A673 (cell line): Measurements from ENCODE around the gene DTL.

Source experiments
- CTCF ChIP-seq: fragments of 300-800, 200-600 bp; sonication (generic); conservative IDR thresholded peaks from 2 replicates; pipeline ENCODE4 v1.5.1; 2017; ENCODE audit warnings: low read depth, mild to moderate bottlenecking, antibody characterized with exemption, low read length, moderate library complexity, mixed read lengths
- EZH2 ChIP-seq: fragments of 200-600 bp; sonication (generic); IDR thresholded peaks from 2 replicates; pipeline ENCODE4 v1.6.1; 2017; ENCODE audit warnings: borderline replicate concordance, low read depth, mild to moderate bottlenecking, mixed read lengths, antibody characterized with exemption, low read length; ENCODE audit not compliant: poor library complexity, severe bottlenecking

GRCh38 chr1:212072047-212072446 is 36.5 kb downstream of the DTL start:
- no peak for TF ChIP-seq CTCF
- TF ChIP-seq EZH2 = no peak
